ENCODE measurements around the gene RMC1.

The RMC1 gene

DNA sequence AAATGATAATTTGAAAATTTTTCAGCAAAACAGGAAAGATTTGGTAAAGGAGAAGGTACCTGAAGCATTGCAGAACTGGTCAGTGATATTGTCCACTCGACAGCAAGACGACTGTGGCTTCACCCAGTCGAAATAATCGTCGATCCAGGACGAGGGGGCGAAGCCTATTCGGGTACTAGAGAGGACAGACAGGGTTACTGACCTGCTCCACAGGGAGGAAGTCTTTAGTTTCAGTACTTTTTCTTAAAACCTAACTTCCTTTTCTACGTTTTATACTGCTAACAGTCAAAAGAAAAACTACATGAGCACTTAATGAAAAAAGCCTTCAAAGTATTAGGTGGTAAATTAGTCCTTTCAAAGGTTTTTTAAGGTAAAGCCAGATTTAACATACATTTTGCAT, 36.0 kb downstream of the RMC1 start:
- no peak for DNase-seq (ENCODE audit: low read depth)
- TF ChIP-seq, protein P1, sequence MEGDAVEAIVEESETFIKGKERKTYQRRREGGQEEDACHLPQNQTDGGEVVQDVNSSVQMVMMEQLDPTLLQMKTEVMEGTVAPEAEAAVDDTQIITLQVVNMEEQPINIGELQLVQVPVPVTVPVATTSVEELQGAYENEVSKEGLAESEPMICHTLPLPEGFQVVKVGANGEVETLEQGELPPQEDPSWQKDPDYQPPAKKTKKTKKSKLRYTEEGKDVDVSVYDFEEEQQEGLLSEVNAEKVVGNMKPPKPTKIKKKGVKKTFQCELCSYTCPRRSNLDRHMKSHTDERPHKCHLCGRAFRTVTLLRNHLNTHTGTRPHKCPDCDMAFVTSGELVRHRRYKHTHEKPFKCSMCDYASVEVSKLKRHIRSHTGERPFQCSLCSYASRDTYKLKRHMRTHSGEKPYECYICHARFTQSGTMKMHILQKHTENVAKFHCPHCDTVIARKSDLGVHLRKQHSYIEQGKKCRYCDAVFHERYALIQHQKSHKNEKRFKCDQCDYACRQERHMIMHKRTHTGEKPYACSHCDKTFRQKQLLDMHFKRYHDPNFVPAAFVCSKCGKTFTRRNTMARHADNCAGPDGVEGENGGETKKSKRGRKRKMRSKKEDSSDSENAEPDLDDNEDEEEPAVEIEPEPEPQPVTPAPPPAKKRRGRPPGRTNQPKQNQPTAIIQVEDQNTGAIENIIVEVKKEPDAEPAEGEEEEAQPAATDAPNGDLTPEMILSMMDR (IDR thresholded peaks at IDR 0.05; ENCODE audit: insufficient read depth, low read depth, low read length, missing control alignments): no peak
- no peak overlapping the region for H3K4me3 ChIP-seq (ENCODE audit: low read depth, low read length)

DNA sequence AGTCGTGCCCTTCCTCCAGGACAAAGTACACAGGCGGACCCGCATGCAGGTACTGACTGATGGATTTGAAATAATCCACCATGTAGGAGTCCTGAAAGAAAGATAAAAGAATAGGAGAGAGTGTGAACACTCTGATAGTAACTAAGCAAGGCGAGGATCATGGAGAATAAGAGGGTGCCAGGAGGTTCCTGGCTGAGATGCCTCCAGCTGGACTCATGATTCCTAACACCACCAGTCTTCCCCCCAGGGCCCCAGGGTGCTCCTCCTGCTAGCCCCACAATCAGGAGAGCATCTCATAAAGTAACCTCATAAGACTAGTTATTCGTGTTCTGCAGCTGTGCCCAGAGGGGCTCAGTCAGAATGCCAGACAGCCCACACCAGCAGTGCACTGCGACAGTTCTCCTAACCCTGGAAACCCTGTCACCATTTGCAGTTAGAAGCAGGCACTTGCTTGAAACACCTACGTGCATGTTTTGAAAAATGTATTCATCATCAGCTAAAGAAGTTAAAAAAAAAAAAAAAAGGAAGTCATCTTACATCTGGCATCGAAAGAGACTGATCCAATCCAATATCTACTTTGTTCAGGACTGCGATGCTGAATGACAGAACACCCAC, 36.7 kb downstream of the RMC1 start:
- DNase-seq (ENCODE audit: low read depth): no peak
- TF ChIP-seq, protein P1 (IDR thresholded peaks at IDR 0.05; ENCODE audit: insufficient read depth, low read depth, low read length, missing control alignments): no peak
- no peak overlapping the region for H3K4me3 ChIP-seq (ENCODE audit: low read depth, low read length)

DNA sequence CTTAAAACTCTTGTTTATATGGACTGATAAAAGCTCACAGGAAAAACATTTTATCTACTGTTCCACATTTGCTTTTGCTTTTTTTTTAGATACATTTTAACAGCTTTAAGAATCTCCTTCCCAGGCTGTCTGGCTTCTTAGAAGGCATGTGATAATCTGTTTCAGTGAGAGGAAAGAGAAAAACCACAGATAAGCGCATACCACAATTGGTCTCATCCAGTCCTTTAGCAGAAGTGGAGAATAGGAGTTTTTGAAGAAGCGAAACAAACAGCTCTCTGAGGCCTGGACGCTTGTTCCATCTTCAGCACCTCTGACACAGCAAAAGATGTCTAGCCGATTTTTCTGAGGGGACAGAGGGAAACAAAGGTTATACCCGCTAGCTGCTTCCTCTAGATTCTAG, 37.6 kb downstream of the RMC1 start:
- DNase-seq (ENCODE audit: low read depth): peak; percentile 21
- no peak overlapping the region for H3K4me3 ChIP-seq (ENCODE audit: low read depth, low read length)
- TF ChIP-seq, protein P1 (IDR thresholded peaks at IDR 0.05; ENCODE audit: insufficient read depth, low read depth, low read length, missing control alignments): no peak

DNA sequence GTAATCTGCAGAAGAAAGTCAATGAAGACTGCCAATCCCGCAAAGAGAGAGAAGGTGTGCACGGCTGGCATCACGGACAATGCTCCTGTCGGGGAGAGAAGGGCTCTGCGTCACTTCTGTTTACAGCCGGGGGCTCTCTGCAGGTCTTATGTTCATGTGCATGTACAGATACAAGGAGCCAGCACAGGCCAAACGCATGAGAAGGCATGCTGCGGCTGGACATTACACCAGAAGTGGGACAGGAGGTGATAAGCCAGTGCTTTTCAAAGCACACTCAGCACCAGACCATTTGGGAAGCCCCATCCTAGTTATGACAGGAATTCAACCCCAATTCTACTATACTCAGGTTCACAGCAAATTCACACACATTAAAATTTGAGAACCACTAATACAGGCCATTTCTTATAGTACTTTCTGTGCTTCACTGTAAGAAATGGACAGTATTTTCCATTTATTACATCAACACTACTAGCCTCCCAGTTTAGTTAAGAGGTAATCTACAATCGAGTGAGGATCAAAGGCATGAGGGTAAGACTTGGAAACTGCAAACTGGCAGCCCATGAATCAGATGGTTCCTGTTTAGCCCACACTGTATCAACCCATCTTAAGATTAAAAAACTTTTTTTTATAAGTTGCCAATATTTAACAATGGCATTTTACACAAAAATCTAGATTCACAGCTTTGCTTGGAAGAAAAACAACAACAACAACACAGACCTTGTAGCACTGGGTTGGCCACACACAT, 38.2 kb downstream of the RMC1 start:
- TF ChIP-seq, protein P1 (IDR thresholded peaks at IDR 0.05; ENCODE audit: insufficient read depth, low read depth, low read length, missing control alignments): no peak
- no peak overlapping the region for H3K4me3 ChIP-seq (ENCODE audit: low read depth, low read length)

DNA sequence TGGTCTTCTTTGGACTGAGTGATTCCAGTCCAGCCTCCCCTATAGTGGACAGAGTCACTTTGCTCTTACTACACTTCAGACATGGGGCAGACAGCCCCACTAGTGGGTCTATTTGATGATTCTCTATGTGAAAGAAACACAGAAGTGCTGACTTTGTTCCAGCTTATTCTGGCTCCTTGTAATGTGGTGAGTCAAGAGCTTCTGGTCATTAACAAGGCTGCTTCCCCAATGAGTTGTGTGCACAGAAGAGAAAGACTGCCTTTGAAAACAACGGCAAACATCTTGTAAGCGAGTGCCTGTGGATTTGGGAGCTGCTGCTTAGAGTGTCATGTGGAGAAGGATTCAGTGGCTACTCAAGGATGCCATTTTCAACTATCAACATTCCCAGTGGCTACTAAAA, 39.1 kb downstream of the RMC1 start:
- DNase-seq (ENCODE audit: low read depth): no peak
- TF ChIP-seq, protein P1 (IDR thresholded peaks at IDR 0.05; ENCODE audit: insufficient read depth, low read depth, low read length, missing control alignments): no peak
- H3K4me3 ChIP-seq (ENCODE audit: low read depth, low read length): no peak overlapping the region

More for the DNA sequence above, 38.2 kb downstream of the RMC1 start:
- DNase-seq (ENCODE audit: low read depth): no peak

DNA sequence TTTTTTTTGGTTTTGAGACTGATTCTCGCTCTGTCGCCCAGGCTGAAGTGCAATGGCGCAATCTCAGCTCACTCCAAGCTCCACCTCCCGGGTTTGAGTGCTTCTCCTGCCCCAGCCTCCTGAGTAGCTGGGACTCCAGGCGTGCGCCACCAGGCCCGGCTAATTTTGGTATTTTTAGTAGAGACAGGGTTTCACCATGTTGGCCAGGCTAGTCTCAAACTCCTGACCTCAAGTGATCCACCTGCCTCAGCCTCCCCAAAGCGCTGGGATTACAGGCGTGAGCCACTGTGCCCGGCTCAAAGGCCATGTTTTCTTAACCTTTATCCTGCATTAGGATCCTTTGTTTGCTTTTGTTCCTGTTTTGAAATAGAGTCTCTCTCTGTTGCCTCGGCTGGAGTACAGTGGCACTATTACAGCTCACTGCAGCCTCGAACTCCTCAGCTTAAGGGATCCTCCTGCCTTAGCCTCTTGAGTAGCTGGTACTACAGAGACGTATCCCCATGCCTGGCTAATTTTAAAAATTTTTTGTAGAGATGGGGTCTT, 42.0 kb downstream of the RMC1 start:
- TF ChIP-seq, protein P1 (IDR thresholded peaks at IDR 0.05; ENCODE audit: insufficient read depth, low read depth, low read length, missing control alignments): no peak
- no peak for DNase-seq (ENCODE audit: low read depth)
- H3K4me3 ChIP-seq (ENCODE audit: low read depth, low read length): no peak overlapping the region

Measured in GM12865 (cell line).